ENCODE data around the gene FKBP7. TPM values are rescaled to one million over a fixed set of nuclear protein-coding genes. Genes with fewer than 3 reads are reported as not detected.
"Not testable (repeated sequence)": the region's sequence is repeated elsewhere in the genome, so short reads cannot be mapped to it uniquely, and the experiment has no call there.

FKBP7 gene
- total RNA-seq, 1 donor from 2014 or later = 1.3 TPM

DNA sequence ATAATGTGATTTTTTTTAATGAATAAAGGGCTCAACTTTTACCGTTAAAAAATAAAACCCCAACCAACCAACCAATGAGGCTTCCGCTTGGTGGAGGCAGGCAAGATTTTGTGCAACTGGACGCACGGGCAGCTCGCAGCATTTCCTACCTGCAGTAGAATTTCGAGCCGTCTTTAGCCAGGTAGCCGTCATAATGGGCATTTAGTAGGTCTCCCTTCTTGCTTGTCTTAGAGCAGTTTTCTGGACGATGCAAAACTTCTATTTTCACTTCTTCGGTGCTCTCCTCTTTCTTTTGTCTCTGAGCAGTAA lies 316 bp downstream of the FKBP7 start:
- peak; percentile 21 for DNase-seq (ENCODE audit: low read depth)
- Histone ChIP-seq H3K36me3 (ENCODE audit: control insufficient read depth, insufficient read depth, low read length) (no peaks in the 10 kb centered on the region), H3K27me3 (ENCODE audit: control insufficient read depth, insufficient read depth, low read length) (no peaks in the 10 kb centered on the region), H3K4me3 (ENCODE audit: low read depth, low read length) (peak overlapping the region; percentile 70)
- TF ChIP-seq, protein P1, sequence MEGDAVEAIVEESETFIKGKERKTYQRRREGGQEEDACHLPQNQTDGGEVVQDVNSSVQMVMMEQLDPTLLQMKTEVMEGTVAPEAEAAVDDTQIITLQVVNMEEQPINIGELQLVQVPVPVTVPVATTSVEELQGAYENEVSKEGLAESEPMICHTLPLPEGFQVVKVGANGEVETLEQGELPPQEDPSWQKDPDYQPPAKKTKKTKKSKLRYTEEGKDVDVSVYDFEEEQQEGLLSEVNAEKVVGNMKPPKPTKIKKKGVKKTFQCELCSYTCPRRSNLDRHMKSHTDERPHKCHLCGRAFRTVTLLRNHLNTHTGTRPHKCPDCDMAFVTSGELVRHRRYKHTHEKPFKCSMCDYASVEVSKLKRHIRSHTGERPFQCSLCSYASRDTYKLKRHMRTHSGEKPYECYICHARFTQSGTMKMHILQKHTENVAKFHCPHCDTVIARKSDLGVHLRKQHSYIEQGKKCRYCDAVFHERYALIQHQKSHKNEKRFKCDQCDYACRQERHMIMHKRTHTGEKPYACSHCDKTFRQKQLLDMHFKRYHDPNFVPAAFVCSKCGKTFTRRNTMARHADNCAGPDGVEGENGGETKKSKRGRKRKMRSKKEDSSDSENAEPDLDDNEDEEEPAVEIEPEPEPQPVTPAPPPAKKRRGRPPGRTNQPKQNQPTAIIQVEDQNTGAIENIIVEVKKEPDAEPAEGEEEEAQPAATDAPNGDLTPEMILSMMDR (IDR thresholded peaks at IDR 0.05; ENCODE audit: insufficient read depth, low read length, severe bottlenecking) = no peak
- no peak for FAIRE-seq

DNA sequence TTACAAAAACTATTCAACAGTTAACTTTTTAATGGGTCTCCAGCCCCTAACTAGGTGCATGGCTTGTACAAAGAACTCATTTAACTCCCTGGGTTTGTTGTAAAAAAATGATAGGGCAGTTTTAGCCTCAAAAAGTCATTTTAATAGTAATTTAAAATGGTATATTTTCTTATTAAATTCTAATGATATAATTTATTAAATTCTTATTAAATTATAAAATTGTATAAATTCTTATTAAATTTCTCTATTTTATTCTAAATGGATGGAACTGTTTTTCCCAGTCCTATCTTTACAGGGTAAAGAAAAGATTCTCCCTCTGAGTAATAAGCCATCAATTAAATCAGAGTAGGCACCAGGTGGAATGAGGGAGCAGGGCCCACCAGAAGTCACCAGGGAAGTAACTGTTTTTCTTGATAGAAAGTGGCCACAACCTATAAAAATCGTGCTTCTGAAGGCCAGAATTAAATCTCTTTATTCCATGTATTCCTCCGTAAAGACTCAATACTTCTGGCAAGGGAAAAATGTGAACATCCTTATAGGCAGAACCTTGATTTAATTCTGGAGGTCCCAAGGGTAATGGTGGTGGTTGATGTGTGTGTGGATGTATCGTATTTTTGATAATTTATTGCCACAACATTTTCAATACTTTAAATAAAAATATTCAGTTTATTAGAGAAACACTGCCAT lies 814 bp downstream of the FKBP7 start:
- Histone ChIP-seq H3K36me3 (ENCODE audit: control insufficient read depth, insufficient read depth, low read length) (no peaks in the 10 kb centered on the region), H3K4me3 (ENCODE audit: low read depth, low read length) (peak overlapping the region; percentile 70), H3K27me3 (ENCODE audit: control insufficient read depth, insufficient read depth, low read length) (no peaks in the 10 kb centered on the region)
- DNase-seq (ENCODE audit: low read depth) = no peak
- TF ChIP-seq, protein P1 (IDR thresholded peaks at IDR 0.05; ENCODE audit: insufficient read depth, low read length, severe bottlenecking) = no peak
- no peak for FAIRE-seq

DNA sequence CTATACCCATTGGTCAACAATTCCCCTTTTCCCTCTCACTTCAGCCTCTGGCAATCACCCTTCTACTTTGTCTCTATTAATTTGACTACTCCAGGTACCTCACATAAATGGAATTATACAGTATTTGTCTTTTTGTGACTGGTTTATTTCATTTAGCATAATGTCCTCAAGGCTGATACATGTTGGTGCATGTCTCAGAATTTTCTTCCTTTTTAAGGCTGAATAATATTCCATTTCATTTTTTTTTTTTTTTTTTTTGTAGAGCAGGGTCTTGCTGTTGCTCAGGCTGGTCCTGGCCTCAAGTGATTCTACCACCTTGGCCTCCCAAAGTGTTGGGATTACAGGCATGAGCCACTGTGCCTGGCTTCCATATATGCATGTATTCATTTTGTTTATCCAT lies 1.9 kb downstream of the FKBP7 start:
- Histone ChIP-seq H3K4me3 (ENCODE audit: low read depth, low read length) (no peak overlapping the region), H3K36me3 (ENCODE audit: control insufficient read depth, insufficient read depth, low read length) (no peaks in the 10 kb centered on the region), H3K27me3 (ENCODE audit: control insufficient read depth, insufficient read depth, low read length) (no peaks in the 10 kb centered on the region)
- no peak for FAIRE-seq
- TF ChIP-seq, protein P1 (IDR thresholded peaks at IDR 0.05; ENCODE audit: insufficient read depth, low read length, severe bottlenecking) = no peak
- DNase-seq (ENCODE audit: low read depth) = no peak

DNA sequence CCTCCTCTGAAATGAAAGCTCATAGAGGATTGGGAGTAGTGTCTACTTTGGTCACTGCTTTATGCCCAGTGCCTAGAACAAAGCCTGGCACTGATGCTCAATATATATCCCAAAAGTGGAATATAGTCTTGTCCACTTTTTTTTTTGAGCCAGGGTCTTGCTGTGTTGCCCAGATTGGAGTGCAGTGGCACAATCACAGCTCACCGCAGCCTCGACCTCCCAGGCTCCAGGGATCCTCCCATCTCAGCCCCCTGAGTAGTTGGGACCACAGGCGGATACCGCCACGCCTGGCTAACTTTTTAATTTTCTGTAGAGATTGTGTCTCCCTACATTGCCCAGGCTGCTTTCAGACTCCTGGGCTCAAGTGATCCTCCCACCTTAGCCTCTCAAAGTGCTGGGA lies 3.8 kb downstream of the FKBP7 start:
- no peak overlapping the region for H3K4me3 ChIP-seq (ENCODE audit: low read depth, low read length)
- no peaks in the 10 kb centered on the region for H3K27me3 ChIP-seq (ENCODE audit: control insufficient read depth, insufficient read depth, low read length)
- H3K36me3 ChIP-seq (ENCODE audit: control insufficient read depth, insufficient read depth, low read length) = no peaks in the 10 kb centered on the region
- no peak for DNase-seq (ENCODE audit: low read depth)
- FAIRE-seq = no peak
- TF ChIP-seq, protein P1 (IDR thresholded peaks at IDR 0.05; ENCODE audit: insufficient read depth, low read length, severe bottlenecking) = no peak

DNA sequence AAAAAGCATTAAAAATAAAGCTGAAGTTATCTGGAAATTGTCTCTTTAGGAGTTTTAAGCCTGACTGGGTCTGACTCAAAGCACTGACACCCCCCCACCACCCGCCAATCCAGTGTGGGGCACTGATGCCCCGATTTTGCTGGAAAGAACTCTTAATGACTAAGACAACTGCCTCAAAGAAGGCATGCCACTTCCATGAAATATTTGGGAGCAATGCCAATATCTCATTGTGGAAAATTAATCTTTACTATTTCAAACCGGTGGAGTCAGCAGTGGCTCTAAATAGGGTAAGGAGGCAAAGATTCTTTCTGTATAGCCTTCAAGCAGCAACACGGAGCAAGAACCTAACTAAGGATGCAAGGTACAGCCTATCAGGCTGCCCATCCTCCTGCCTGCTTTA lies 4.5 kb downstream of the FKBP7 start:
- FAIRE-seq (no peak), DNase-seq (ENCODE audit: low read depth) (no peak)
- TF ChIP-seq, protein P1 (IDR thresholded peaks at IDR 0.05; ENCODE audit: insufficient read depth, low read length, severe bottlenecking) = no peak
- Histone ChIP-seq H3K36me3 (ENCODE audit: control insufficient read depth, insufficient read depth, low read length) (no peaks in the 10 kb centered on the region), H3K4me3 (ENCODE audit: low read depth, low read length) (no peak overlapping the region), H3K27me3 (ENCODE audit: control insufficient read depth, insufficient read depth, low read length) (no peaks in the 10 kb centered on the region)

DNA sequence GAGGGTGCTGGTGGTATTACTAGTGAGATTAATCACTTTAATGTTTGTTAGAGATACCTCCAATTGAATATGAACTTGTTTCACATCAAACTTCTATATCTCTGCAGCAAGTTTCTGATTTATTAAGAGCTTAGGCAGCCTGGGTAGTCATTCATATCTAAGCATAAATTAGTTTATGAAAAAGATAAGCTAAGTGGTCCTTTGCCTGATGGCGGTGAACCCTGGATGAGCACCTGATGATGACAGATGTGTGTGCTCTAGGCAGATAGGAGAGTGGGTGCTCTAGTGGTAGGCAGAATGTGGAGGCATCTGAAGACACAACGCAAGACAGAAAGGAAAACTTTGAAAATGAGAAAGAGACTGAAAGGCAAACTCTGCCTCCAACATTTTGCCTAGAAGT lies 5.0 kb downstream of the FKBP7 start:
- TF ChIP-seq, protein P1 (IDR thresholded peaks at IDR 0.05; ENCODE audit: insufficient read depth, low read length, severe bottlenecking) = no peak
- DNase-seq (ENCODE audit: low read depth) (no peak), FAIRE-seq (no peak)
- H3K27me3 ChIP-seq (ENCODE audit: control insufficient read depth, insufficient read depth, low read length) = no peaks in the 10 kb centered on the region
- H3K4me3 ChIP-seq (ENCODE audit: low read depth, low read length) = no peak overlapping the region
- H3K36me3 ChIP-seq (ENCODE audit: control insufficient read depth, insufficient read depth, low read length) = no peaks in the 10 kb centered on the region

DNA sequence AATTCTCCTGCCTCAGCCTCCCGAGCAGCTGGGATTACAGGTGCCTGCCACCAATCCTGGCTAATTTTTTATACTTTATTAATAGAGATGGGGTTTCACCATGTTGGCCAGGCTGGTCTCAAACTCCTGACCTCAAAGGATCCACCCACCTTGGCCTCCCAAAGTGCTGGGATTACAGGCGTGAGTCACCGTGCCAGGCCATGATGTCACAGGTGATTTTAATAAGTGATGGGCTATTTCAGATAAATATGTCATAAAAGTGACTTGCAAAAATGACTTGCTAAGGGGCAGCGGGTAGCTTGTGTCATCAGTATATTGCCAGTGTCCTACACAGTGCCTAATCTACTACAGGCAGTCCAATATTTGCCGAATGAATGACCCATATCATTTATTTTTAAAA lies 7.1 kb downstream of the FKBP7 start:
- not testable (repeated sequence) for H3K36me3 ChIP-seq (ENCODE audit: control insufficient read depth, insufficient read depth, low read length); H3K27me3 ChIP-seq (ENCODE audit: control insufficient read depth, insufficient read depth, low read length); DNase-seq (ENCODE audit: low read depth); H3K4me3 ChIP-seq (ENCODE audit: low read depth, low read length); FAIRE-seq

All from bronchial epithelial cell (primary cell).